ENCODE data around the gene ZNF17. TPM values are rescaled to one million over a fixed set of nuclear protein-coding genes. Genes with fewer than 3 reads are reported as not detected.

The ZNF17 gene
- total and polyA plus RNA-seq, 3 experiments from 2014 or later, result 6.5 to 17.0 (median 11.5) TPM

- Mint-ChIP-seq H3K4me1 (peaks cover 32 to 47% (median 34%) of the 10 kb centered on the region in 3 donors), H3K4me3 (peak overlapping the region; percentile 89 to 99 (median 95)), H3K36me3 (peaks cover 25 to 49% (median 29%) of the 10 kb centered on the region in 3 donors), H3K9me3 (peaks cover 0 to 36% (median 23%) of the 10 kb centered on the region in 5 donors), H3K27ac (peak overlapping the region in 7 of 8 donors; percentile 56 to 95 (median 86)), H3K27me3 (no peaks in the 10 kb centered on the region)
- no peak for DNase-seq
- POLR2A ChIA-PET, result interaction anchor here (2.1 kb wide), 1 partner anchor 273 kb away, joined by 5 read pairs; the partner anchor contains the start of gene ZNF154
- peak overlapping the region; percentile 69 for H3K27ac ChIP-seq (ENCODE audit: low read depth, low read length)
- peak overlapping the region; percentile 67 for H3K4me3 ChIP-seq (ENCODE audit: low read length)
- no peaks in the 10 kb centered on the region for H3K27me3 ChIP-seq (ENCODE audit: insufficient read depth, low read length, poor library complexity, severe bottlenecking)
- CTCF ChIA-PET, result no interaction called here
- H3K4me1 ChIP-seq (ENCODE audit: insufficient read depth, low read length), result peaks cover 15% of the 10 kb centered on the region
- H3K36me3 ChIP-seq (ENCODE audit: insufficient read depth, low read length), result peaks cover 9% of the 10 kb centered on the region
- H3K9me3 ChIP-seq (ENCODE audit: low read length), result peaks cover under 1% of the 10 kb centered on the region
These were observed 25.5 kb downstream of the ZNF17 start for GRCh38 chr19:57436417-57436816.

- H3K4me3 Mint-ChIP-seq, result peak overlapping the region in 1 of 7 donors; percentile 66
- Histone ChIP-seq H3K9me3 (ENCODE audit: low read length) (peaks cover 5% of the 10 kb centered on the region), H3K4me1 (ENCODE audit: insufficient read depth, low read length) (peaks cover 15% of the 10 kb centered on the region), H3K27ac (ENCODE audit: low read depth, low read length) (no peak overlapping the region), H3K4me3 (ENCODE audit: low read length) (no peak overlapping the region), H3K27me3 (ENCODE audit: insufficient read depth, low read length, poor library complexity, severe bottlenecking) (no peaks in the 10 kb centered on the region), H3K36me3 (ENCODE audit: insufficient read depth, low read length) (peaks cover 9% of the 10 kb centered on the region)
- no peaks in the 10 kb centered on the region for H3K27me3 Mint-ChIP-seq
- H3K9me3 Mint-ChIP-seq, result peaks cover 0 to 50% (median 38%) of the 10 kb centered on the region in 5 donors
- no peak for DNase-seq
- H3K27ac Mint-ChIP-seq, result no peak overlapping the region
- peaks cover 32 to 47% (median 34%) of the 10 kb centered on the region in 3 donors for H3K4me1 Mint-ChIP-seq
- ChIA-PET CTCF (no interaction called here), POLR2A (no interaction called here)
- peaks cover 36 to 64% (median 41%) of the 10 kb centered on the region in 3 donors for H3K36me3 Mint-ChIP-seq
These were observed 27.0 kb downstream of the ZNF17 start for GRCh38 chr19:57437931-57438330.

GRCh38 chr19:57438925-57439324, 28.0 kb downstream of the ZNF17 start:
- peaks cover 32 to 47% (median 34%) of the 10 kb centered on the region in 3 donors for H3K4me1 Mint-ChIP-seq
- no peaks in the 10 kb centered on the region for H3K27me3 Mint-ChIP-seq
- no peak overlapping the region for H3K4me3 ChIP-seq (ENCODE audit: low read length)
- no peaks in the 10 kb centered on the region for H3K27me3 ChIP-seq (ENCODE audit: insufficient read depth, low read length, poor library complexity, severe bottlenecking)
- no peak overlapping the region for H3K27ac Mint-ChIP-seq
- peaks cover 15% of the 10 kb centered on the region for H3K4me1 ChIP-seq (ENCODE audit: insufficient read depth, low read length)
- H3K9me3 ChIP-seq (ENCODE audit: low read length), result peaks cover 11% of the 10 kb centered on the region
- DNase-seq, result no peak
- CTCF ChIA-PET, result no interaction called here
- H3K9me3 Mint-ChIP-seq, result peaks cover 2 to 60% (median 48%) of the 10 kb centered on the region in 5 donors
- H3K27ac ChIP-seq (ENCODE audit: low read depth, low read length), result no peak overlapping the region
- H3K36me3 Mint-ChIP-seq, result peaks cover 44 to 74% (median 51%) of the 10 kb centered on the region in 3 donors
- H3K4me3 Mint-ChIP-seq, result peak overlapping the region in 1 of 7 donors; percentile 41
- POLR2A ChIA-PET, result no interaction called here
- peaks cover 16% of the 10 kb centered on the region for H3K36me3 ChIP-seq (ENCODE audit: insufficient read depth, low read length)

GRCh38 chr19:57441979-57442752, 31.2 kb downstream of the ZNF17 start:
- no peak overlapping the region for H3K4me3 ChIP-seq (ENCODE audit: low read length)
- peaks cover 8 to 80% (median 71%) of the 10 kb centered on the region in 5 donors for H3K9me3 Mint-ChIP-seq
- no peaks in the 10 kb centered on the region for H3K4me1 ChIP-seq (ENCODE audit: insufficient read depth, low read length)
- no peak for DNase-seq
- ChIA-PET POLR2A (no interaction called here), CTCF (no interaction called here)
- H3K9me3 ChIP-seq (ENCODE audit: low read length), result peaks cover 21% of the 10 kb centered on the region
- peak overlapping the region in 1 of 7 donors; percentile 32 for H3K4me3 Mint-ChIP-seq
- H3K27me3 ChIP-seq (ENCODE audit: insufficient read depth, low read length, poor library complexity, severe bottlenecking), result no peaks in the 10 kb centered on the region
- H3K36me3 Mint-ChIP-seq, result peaks cover 55 to 80% (median 66%) of the 10 kb centered on the region in 3 donors
- peaks cover 22% of the 10 kb centered on the region for H3K36me3 ChIP-seq (ENCODE audit: insufficient read depth, low read length)
- no peaks in the 10 kb centered on the region for H3K27me3 Mint-ChIP-seq
- no peak overlapping the region for H3K27ac Mint-ChIP-seq
- no peak overlapping the region for H3K27ac ChIP-seq (ENCODE audit: low read depth, low read length)
- peaks cover 7 to 21% (median 9%) of the 10 kb centered on the region in 3 donors for H3K4me1 Mint-ChIP-seq

GRCh38 chr19:57443121-57443696, 32.2 kb downstream of the ZNF17 start:
- POLR2A ChIA-PET, result no interaction called here
- Mint-ChIP-seq H3K27me3 (no peaks in the 10 kb centered on the region), H3K36me3 (peaks cover 53 to 74% (median 62%) of the 10 kb centered on the region in 3 donors), H3K27ac (no peak overlapping the region), H3K9me3 (peaks cover 8 to 84% (median 74%) of the 10 kb centered on the region in 5 donors), H3K4me1 (peaks cover 7 to 15% (median 8%) of the 10 kb centered on the region in 3 donors), H3K4me3 (no peak overlapping the region)
- Histone ChIP-seq H3K27me3 (ENCODE audit: insufficient read depth, low read length, poor library complexity, severe bottlenecking) (no peaks in the 10 kb centered on the region), H3K4me1 (ENCODE audit: insufficient read depth, low read length) (no peaks in the 10 kb centered on the region), H3K4me3 (ENCODE audit: low read length) (no peak overlapping the region), H3K36me3 (ENCODE audit: insufficient read depth, low read length) (peaks cover 17% of the 10 kb centered on the region), H3K9me3 (ENCODE audit: low read length) (peaks cover 21% of the 10 kb centered on the region), H3K27ac (ENCODE audit: low read depth, low read length) (no peak overlapping the region)
- DNase-seq, result no peak
- CTCF ChIA-PET, result no interaction called here

GRCh38 chr19:57452307-57452706, 41.3 kb downstream of the ZNF17 start:
- H3K36me3 Mint-ChIP-seq, result peaks cover 7 to 44% (median 8%) of the 10 kb centered on the region in 3 donors
- H3K9me3 Mint-ChIP-seq, result peaks cover 21 to 69% (median 69%) of the 10 kb centered on the region in 5 donors
- POLR2A ChIA-PET, result no interaction called here
- no peak for DNase-seq
- CTCF ChIA-PET, result no interaction called here
- H3K27ac Mint-ChIP-seq, result no peak overlapping the region
- H3K4me1 Mint-ChIP-seq, result no peaks in the 10 kb centered on the region
- no peaks in the 10 kb centered on the region for H3K27me3 ChIP-seq (ENCODE audit: insufficient read depth, low read length, poor library complexity, severe bottlenecking)
- H3K27me3 Mint-ChIP-seq, result no peaks in the 10 kb centered on the region
- no peaks in the 10 kb centered on the region for H3K4me1 ChIP-seq (ENCODE audit: insufficient read depth, low read length)
- H3K4me3 ChIP-seq (ENCODE audit: low read length), result no peak overlapping the region
- H3K36me3 ChIP-seq (ENCODE audit: insufficient read depth, low read length), result no peaks in the 10 kb centered on the region
- H3K4me3 Mint-ChIP-seq, result no peak overlapping the region
- H3K9me3 ChIP-seq (ENCODE audit: low read length), result peaks cover 3% of the 10 kb centered on the region
- no peak overlapping the region for H3K27ac ChIP-seq (ENCODE audit: low read depth, low read length)

- CTCF ChIA-PET, result no interaction called here
- H3K9me3 Mint-ChIP-seq, result peaks cover 39 to 77% (median 62%) of the 10 kb centered on the region in 5 donors
These were observed 54.9 kb downstream of the ZNF17 start for GRCh38 chr19:57465680-57466381.

More at GRCh38 chr19:57465680-57466381, 54.9 kb downstream of the ZNF17 start:
- no peaks in the 10 kb centered on the region for H3K27me3 ChIP-seq (ENCODE audit: insufficient read depth, low read length, poor library complexity, severe bottlenecking)
- H3K27ac ChIP-seq (ENCODE audit: low read depth, low read length), result no peak overlapping the region
- peaks cover 24% of the 10 kb centered on the region for H3K9me3 ChIP-seq (ENCODE audit: low read length)
- no peaks in the 10 kb centered on the region for H3K36me3 ChIP-seq (ENCODE audit: insufficient read depth, low read length)
- Mint-ChIP-seq H3K27me3 (no peaks in the 10 kb centered on the region), H3K4me1 (no peaks in the 10 kb centered on the region), H3K4me3 (no peak overlapping the region), H3K27ac (no peak overlapping the region), H3K36me3 (peaks cover 5 to 48% (median 26%) of the 10 kb centered on the region in 3 donors)
- H3K4me3 ChIP-seq (ENCODE audit: low read length), result no peak overlapping the region
- no peaks in the 10 kb centered on the region for H3K4me1 ChIP-seq (ENCODE audit: insufficient read depth, low read length)
- POLR2A ChIA-PET, result interaction anchor here (0.7 kb wide), 1 partner anchor 82 kb away, joined by 10 read pairs; no protein-coding TSS in a partner anchor
- peak in 1 of 5 donors; percentile 14 for DNase-seq

Data from CD8-positive, alpha-beta memory T cell (primary cell).